K562 (cell line): ENCODE results near the gene CRIP1. TPM values are rescaled to one million over a fixed set of nuclear protein-coding genes. Genes with fewer than 3 reads are reported as not detected.

Experiments
- ATAC-seq: fragments of 200-7000 bp; cut with Tn5 transposase; 3 replicates; pipeline ENCODE4 v1.9.1; 2020; ENCODE audit warnings: moderate library complexity
- BruUV-seq: library from RNA; stranded (reverse); fragments of 400-500 nt; replicated peaks from 2 replicates; lab custom pipeline; 2021; lab: Mats Ljungman, UMichigan
- CTCF ChIA-PET: fragments of 300-600 bp; formaldehyde crosslinking; extraction: SDS; loops from one replicate; lab custom pipeline; 2021; ENCODE audit warnings: low intra/inter-chr PET ratio; lab: Yijun Ruan, JAX
- POLR2A ChIA-PET: fragments of 300-600, 350-650 bp; sonication (Branson Sonifier 250); formaldehyde crosslinking; extraction: SDS; loops from one replicate; lab custom pipeline; 2021; ENCODE audit warnings: antibody characterized with exemption, inconsistent platforms; lab: Yijun Ruan, JAX
- DNase-seq, 4 experiments: peaks; one replicate each; pipeline versions ENCODE4 v3.0.0 to v3.0.0-alpha.2; 2011 to 2018; ENCODE audit warnings: low spot score in 3 of 4, mixed read lengths in 3 of 4; ENCODE audit errors: extremely low read depth in 1 of 4
- FAIRE-seq: peaks from 2 replicates; lab custom pipeline; 2011; peaks lifted over from hg19 to GRCh38; lab: Jason Lieb, UNC
- H2AFZ ChIP-seq: 2 replicates; pipeline ENCODE4 v1.6.0; 2011; ENCODE audit warnings: low read depth, low read length, control low read depth, inconsistent platforms
- H3K27ac ChIP-seq: fragments of 200-600 bp; 3 replicates; pipeline ENCODE4 v1.8.0; 2011; ENCODE audit warnings: low read depth, mild to moderate bottlenecking, control low read depth, inconsistent platforms, low read length, moderate library complexity, mixed read lengths; ENCODE audit errors: extremely low read depth
- H3K27me3 ChIP-seq, 2 experiments: fragments of 300-600 bp in 1 of 2; 2 replicates in 1 of 2; 3 replicates in 1 of 2; pipeline versions ENCODE4 v1.6.0 to v1.8.0; 2011; ENCODE audit warnings: inconsistent platforms in 2 of 2, low read length in 2 of 2, mild to moderate bottlenecking in 1 of 2, mixed read lengths in 1 of 2, moderate library complexity in 1 of 2; ENCODE audit not compliant: control insufficient read depth in 2 of 2, insufficient read depth in 2 of 2
- H3K36me3 ChIP-seq: fragments of 300-600 bp; 3 replicates; pipeline ENCODE4 v1.8.0; 2011; ENCODE audit warnings: mild to moderate bottlenecking, low read length, inconsistent platforms; ENCODE audit not compliant: control insufficient read depth, insufficient read depth
- H3K4me1 ChIP-seq, 2 experiments: fragments of 200-600 bp in 1 of 2; replicated peaks in 1 of 2; 2 replicates in 1 of 2; 3 replicates in 1 of 2; pipeline versions ENCODE4 v1.5.1 to v1.8.0; 2011; ENCODE audit warnings: inconsistent platforms in 2 of 2, low read length in 2 of 2, mild to moderate bottlenecking in 1 of 2, mixed read lengths in 1 of 2, moderate library complexity in 1 of 2; ENCODE audit not compliant: control insufficient read depth in 2 of 2, insufficient read depth in 2 of 2
- H3K4me2 ChIP-seq: 2 replicates; pipeline ENCODE4 v1.6.1; 2011; ENCODE audit warnings: low read length, control low read depth, inconsistent platforms, mixed read lengths; ENCODE audit not compliant: insufficient read depth
- H3K4me3 ChIP-seq: fragments of 200-600 bp; sonication (generic), shearing (Covaris generic); 2 replicates; pipeline ENCODE4 v1.5.1; 2016; ENCODE audit warnings: control low read depth, inconsistent platforms
- H3K79me2 ChIP-seq: fragments of 200-600 bp; 3 replicates; pipeline ENCODE4 v1.8.0; 2011; ENCODE audit warnings: low read length, inconsistent platforms; ENCODE audit not compliant: control insufficient read depth, insufficient read depth
- H3K9ac ChIP-seq, 2 experiments: 2 replicates each; pipeline versions ENCODE4 v1.6.0 to v1.6.1; 2011; ENCODE audit warnings: low read depth in 2 of 2, low read length in 2 of 2, control low read depth in 1 of 2, inconsistent platforms in 1 of 2, mild to moderate bottlenecking in 1 of 2, mixed read lengths in 1 of 2; ENCODE audit not compliant: insufficient read depth in 1 of 2
- H3K9me1 ChIP-seq: one replicate; pipeline ENCODE4 v1.6.0; 2011; ENCODE audit warnings: inconsistent platforms, mild to moderate bottlenecking, low read length, moderate library complexity; ENCODE audit not compliant: control insufficient read depth, insufficient read depth
- H3K9me3 ChIP-seq: replicated peaks from 2 replicates; pipeline ENCODE4 v1.5.1; 2011; ENCODE audit warnings: low read depth, low read length, inconsistent platforms; ENCODE audit not compliant: control insufficient read depth, insufficient read depth
- H4K20me1 ChIP-seq: replicated peaks from 2 replicates; pipeline ENCODE4 v1.6.1; 2011; ENCODE audit warnings: low read length, inconsistent platforms, mixed read lengths; ENCODE audit not compliant: control insufficient read depth, insufficient read depth
- ARNT ChIP-seq, 2 experiments: fragments of 450-650 bp; IDR thresholded peaks; 2 replicates each; pipeline ENCODE4 v1.6.1; 2016; ENCODE audit warnings: mild to moderate bottlenecking in 1 of 2
- EZH2 ChIP-seq: IDR thresholded peaks from 2 replicates; pipeline ENCODE4 v1.6.1; 2012; ENCODE audit warnings: low read depth, mild to moderate bottlenecking, inconsistent platforms, low read length, borderline replicate concordance
- FOS ChIP-seq: IDR thresholded peaks from 3 replicates; pipeline ENCODE4 v1.6.1; 2011; ENCODE audit not compliant: insufficient read length; ENCODE audit errors: extremely low read depth
- HMG20A ChIP-seq: fragments of 450-650 bp; formaldehyde crosslinking; conservative IDR thresholded peaks from 2 replicates; pipeline ENCODE4 v1.4.0; 2020; ENCODE audit warnings: mild to moderate bottlenecking, mixed read lengths
- IRF2 ChIP-seq: sonication (generic); formaldehyde crosslinking; IDR thresholded peaks from 2 replicates; pipeline ENCODE4 v1.8.1; 2022; ENCODE audit warnings: mild to moderate bottlenecking, missing genetic modification reagents
- MEIS2 ChIP-seq: fragments of 450-650 bp; IDR thresholded peaks from 2 replicates; pipeline ENCODE4 v1.6.1; 2014; ENCODE audit warnings: mild to moderate bottlenecking; ENCODE audit not compliant: partially characterized antibody
- MITF ChIP-seq: IDR thresholded peaks from 2 replicates; pipeline ENCODE4 v1.6.1; 2014; ENCODE audit warnings: antibody characterized with exemption
- ZNF436 ChIP-seq: fragments of 250-450, 450-650 bp; sonication (Bioruptor Pico); formaldehyde crosslinking; IDR thresholded peaks from 2 replicates; pipeline ENCODE4 v1.7.0; 2020; ENCODE audit warnings: mild to moderate bottlenecking
- ZNF655 ChIP-seq: fragments of 250-450 bp; sonication (Bioruptor Pico); IDR thresholded peaks from 2 replicates; pipeline ENCODE4 v1.5.0; 2021
- ZNF77 ChIP-seq: fragments of 250-450 bp; sonication (Bioruptor Pico); IDR thresholded peaks from 2 replicates; pipeline ENCODE4 v1.5.0; 2020
- WGBS: fragments of 100-300 bp; shearing (Covaris generic); methylation state at CpG from one replicate; pipeline ENCODE4 v1.1.6; 2016; ENCODE audit warnings: low coverage, mixed read lengths; ENCODE audit not compliant: insufficient coverage; ENCODE audit errors: missing lambda C conversion rate; 5-methylcytosine and 5-hydroxymethylcytosine counted together
- in situ Hi-C: fragments of 300-500 bp; cut with MboI; formaldehyde crosslinking; loops from 4 replicates; pipeline ENCODE4 v1.15.0; 2018; ENCODE audit warnings: inconsistent platforms, mixed read lengths
- intact Hi-C: fragments of 100-400 bp; cut with micrococcal nuclease; formaldehyde crosslinking; loops from 2 replicates; pipeline ENCODE4 v1.14.2; 2022
- polyA plus RNA-seq, 8 experiments: library from polyadenylated mRNA; depleted of rRNA in 4 of 8; stranded (reverse) in 5 of 8; unstranded in 3 of 8; fragments of >200 nt; fragmentation: Nextera tagmentation in 2 of 8; fragmentation: Illumina TruSeq in 1 of 8; extraction: Ambion mirVana in 2 of 8; extraction: Trizol in 1 of 8; gene quantifications; 2 replicates each; pipeline versions ENCODE4 v1.2.1 to v1.2.3, GENCODE V29; 2011 to 2014; ENCODE audit warnings: inconsistent platforms in 1 of 8, missing spikeins in 1 of 8
- total RNA-seq, 7 experiments: library from RNA; depleted of rRNA in 6 of 7; stranded (reverse); fragments of >200 nt in 6 of 7; fragmentation: Illumina TruSeq in 2 of 7; extraction: Trizol in 2 of 7; gene quantifications; 2 replicates each; pipeline versions ENCODE4 v1.2.1 to v1.2.3, GENCODE V29; 2011 to 2021; ENCODE audit warnings: low replicate concordance in 1 of 7
- TF ChIP-seq, protein P1 (sequence below), 3 experiments: IDR thresholded peaks in 2 of 3; conservative IDR thresholded peaks in 1 of 3; 2 replicates each; pipeline ENCODE4 v1.5.1; 2011 to 2012; ENCODE audit warnings: low read length in 3 of 3, mild to moderate bottlenecking in 3 of 3, control low read depth in 2 of 3, improper control_type of control experiment in 1 of 3, inconsistent platforms in 1 of 3, low read depth in 1 of 3, mixed read lengths in 1 of 3, moderate library complexity in 1 of 3; ENCODE audit not compliant: insufficient read depth in 2 of 3

The CRIP1 gene
- total and polyA plus RNA-seq, 9 of the 15 experiments (the other 6 are each of a cell fraction or from before 2014, with no cell fraction given): 0.11 to 0.58 (median 0.14) TPM; not detected in 6

- Histone ChIP-seq H3K27ac (no peak overlapping the region), H3K4me3 (no peak overlapping the region), H3K4me1 (peaks cover 0 to 49% of the 10 kb centered on the region in 2 experiments; a peak in 2 of 5 replicates), H3K9me1 (no peaks in the 10 kb centered on the region), H3K9ac (no peak overlapping the region; a peak in 1 of 4 replicates), H3K36me3 (no peaks in the 10 kb centered on the region), H3K79me2 (no peaks in the 10 kb centered on the region), H2AFZ (no peak overlapping the region), H4K20me1 (no peaks in the 10 kb centered on the region), H3K4me2 (no peak overlapping the region), H3K9me3 (no peaks in the 10 kb centered on the region), H3K27me3 (peaks cover 5 to 50% of the 10 kb centered on the region in 2 experiments; a peak in 3 of 5 replicates)
- FAIRE-seq (peak; percentile 67), ATAC-seq (peak; percentile 79), DNase-seq (peak; percentile 43 to 61 (median 54))
- in situ Hi-C loops: no loop called here
- ChIA-PET CTCF (no interaction called here), POLR2A (no interaction called here)
- intact Hi-C loops: loop anchor here (5.0 kb wide), 1 partner anchor 160 kb away; no protein-coding TSS in a partner anchor
- 3% methylated on average over 6 of the region's 10 CpGs for WGBS
- no TSS peak for BruUV-seq
- TF ChIP-seq MEIS2: no peak
- no peak for TF ChIP-seq EZH2
- TF ChIP-seq HMG20A (CRISPR knock-in tag): no peak
- TF ChIP-seq MITF: no peak
- no peak for TF ChIP-seq ZNF655 (CRISPR knock-in tag)
- TF ChIP-seq ARNT (IDR thresholded peaks at IDR 0.05): no peak
- TF ChIP-seq, protein P1, sequence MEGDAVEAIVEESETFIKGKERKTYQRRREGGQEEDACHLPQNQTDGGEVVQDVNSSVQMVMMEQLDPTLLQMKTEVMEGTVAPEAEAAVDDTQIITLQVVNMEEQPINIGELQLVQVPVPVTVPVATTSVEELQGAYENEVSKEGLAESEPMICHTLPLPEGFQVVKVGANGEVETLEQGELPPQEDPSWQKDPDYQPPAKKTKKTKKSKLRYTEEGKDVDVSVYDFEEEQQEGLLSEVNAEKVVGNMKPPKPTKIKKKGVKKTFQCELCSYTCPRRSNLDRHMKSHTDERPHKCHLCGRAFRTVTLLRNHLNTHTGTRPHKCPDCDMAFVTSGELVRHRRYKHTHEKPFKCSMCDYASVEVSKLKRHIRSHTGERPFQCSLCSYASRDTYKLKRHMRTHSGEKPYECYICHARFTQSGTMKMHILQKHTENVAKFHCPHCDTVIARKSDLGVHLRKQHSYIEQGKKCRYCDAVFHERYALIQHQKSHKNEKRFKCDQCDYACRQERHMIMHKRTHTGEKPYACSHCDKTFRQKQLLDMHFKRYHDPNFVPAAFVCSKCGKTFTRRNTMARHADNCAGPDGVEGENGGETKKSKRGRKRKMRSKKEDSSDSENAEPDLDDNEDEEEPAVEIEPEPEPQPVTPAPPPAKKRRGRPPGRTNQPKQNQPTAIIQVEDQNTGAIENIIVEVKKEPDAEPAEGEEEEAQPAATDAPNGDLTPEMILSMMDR (IDR thresholded peaks at IDR 0.05 in 2 of 3, conservative IDR thresholded peaks at IDR 0.05 in 1 of 3; ENCODE audit: insufficient read depth in 2 of 3, low read depth in 1 of 3, low read length in 3 of 3): peak; percentile 46 to 55 (median 50)
- TF ChIP-seq ZNF77 (CRISPR knock-in tag): no peak
- no peak for TF ChIP-seq IRF2 (CRISPR knock-in tag)
- no peak for TF ChIP-seq FOS
- TF ChIP-seq ZNF436 (CRISPR knock-in tag): no peak
Observed at GRCh38 chr14:105532735-105533141, 46.1 kb downstream of the CRIP1 start.
